SJCRH30 (cell line): ENCODE data around the gene UGT2A3. TPM values are rescaled to one million over a fixed set of nuclear protein-coding genes. Genes with fewer than 3 reads are reported as not detected.
A peak's percentile ranks its signal among the peaks of the same experiment; 100 is the strongest.
"Not testable (repeated sequence)": the region's sequence is repeated elsewhere in the genome, so short reads cannot be mapped to it uniquely, and the experiment has no call there.

Experiments used
- DNase-seq, 2 experiments: peaks; one replicate each; pipeline ENCODE4 v3.0.0-alpha.2; 2015 to 2020
- H3K27ac ChIP-seq: fragments of 250-450 bp; sonication (Bioruptor Pico); 2 replicates; pipeline ENCODE4 v1.5.1; 2020; ENCODE audit warnings: mild to moderate bottlenecking, moderate library complexity
- H3K27me3 ChIP-seq: fragments of 250-450 bp; sonication (Bioruptor Pico); 2 replicates; pipeline ENCODE4 v1.5.1; 2020; ENCODE audit warnings: mild to moderate bottlenecking, moderate library complexity
- H3K36me3 ChIP-seq: fragments of 250-450 bp; sonication (Bioruptor Pico); 2 replicates; pipeline ENCODE4 v1.5.1; 2020; ENCODE audit warnings: mild to moderate bottlenecking, moderate library complexity
- H3K4me1 ChIP-seq: fragments of 250-450 bp; sonication (Bioruptor Pico); 2 replicates; pipeline ENCODE4 v1.5.1; 2020; ENCODE audit warnings: mild to moderate bottlenecking, moderate library complexity
- H3K4me3 ChIP-seq: fragments of 250-450 bp; sonication (Bioruptor Pico); 2 replicates; pipeline ENCODE4 v1.5.1; 2020; ENCODE audit warnings: mild to moderate bottlenecking, moderate library complexity
- H3K9me3 ChIP-seq: fragments of 250-450 bp; sonication (Bioruptor Pico); replicated peaks from 2 replicates; pipeline ENCODE4 v1.5.1; 2020; ENCODE audit warnings: mild to moderate bottlenecking, moderate library complexity
- total RNA-seq: library from RNA; depleted of rRNA; stranded (reverse); fragments of >200 nt; shearing (Covaris generic); gene quantifications from 2 replicates; pipeline ENCODE4 v1.2.3, GENCODE V29; 2014; rRNA removed

UGT2A3 gene
- not detected in 2 replicates for total RNA-seq

DNA sequence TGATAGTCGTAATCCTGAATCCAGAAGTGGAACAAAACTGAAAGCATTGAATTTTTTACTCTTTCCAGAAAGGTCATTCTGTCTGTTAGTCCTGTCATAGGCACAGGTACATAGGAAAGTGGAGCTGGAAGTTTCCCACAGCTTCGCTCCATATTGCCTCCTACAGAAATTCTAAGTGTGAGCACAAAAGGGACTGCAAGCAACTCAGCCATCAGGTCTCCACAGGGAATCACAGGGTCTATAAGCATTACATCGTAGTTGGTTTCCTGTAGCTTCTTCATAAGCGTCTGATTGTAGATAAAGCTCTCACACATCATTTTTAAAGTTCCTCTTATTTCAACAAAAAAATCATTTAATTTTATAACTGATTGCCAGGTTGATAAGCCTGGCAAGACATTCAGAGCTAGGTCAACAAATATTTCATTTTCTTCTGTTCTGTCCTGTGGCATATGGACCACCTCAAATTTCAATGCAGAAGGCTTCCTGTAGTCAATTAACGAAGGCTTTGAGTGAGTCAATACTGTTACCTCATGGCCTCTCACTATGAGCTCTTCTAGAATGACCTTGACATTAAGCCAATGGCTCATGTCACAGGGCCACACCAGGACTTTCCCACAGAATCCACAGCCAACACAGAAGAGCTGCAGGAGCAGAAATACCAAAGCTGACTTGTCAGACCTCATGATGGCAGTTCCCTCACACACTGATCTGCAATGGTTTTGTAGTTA, at the start of gene UGT2A3:
Gene UGT2A3, minus strand, starts transcription at position 727 of the 728 bp plus-strand sequence. Its CDS starts 44 bp downstream, at position 683.
- Histone ChIP-seq H3K36me3 (no peaks in the 10 kb centered on the region), H3K4me1 (no peaks in the 10 kb centered on the region), H3K27ac (no peak within 1 kb of the TSS), H3K27me3 (no peaks in the 10 kb centered on the region), H3K9me3 (no peaks in the 10 kb centered on the region), H3K4me3 (no peak within 1 kb of the TSS)
- no peak for DNase-seq

DNA sequence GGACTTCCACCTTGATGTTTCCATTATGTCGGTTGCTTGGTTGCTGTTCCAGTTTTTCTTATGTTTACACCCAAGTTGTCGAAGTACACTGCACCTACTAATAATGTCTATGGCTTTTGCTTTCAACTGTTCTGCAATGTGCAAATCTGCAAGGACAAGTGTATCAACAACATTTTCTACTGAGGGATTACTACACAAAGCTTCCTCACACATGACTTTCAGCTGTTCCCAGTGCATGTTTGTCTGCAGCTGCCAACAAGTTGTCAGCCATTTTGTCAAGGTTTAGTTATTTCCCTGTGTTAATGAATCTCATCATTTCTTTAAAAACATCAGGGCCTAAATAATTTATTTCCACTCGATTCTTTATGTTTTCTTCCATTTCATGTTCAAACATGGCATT, 45.4 kb upstream of the UGT2A3 start:
- peak; percentile 22 to 55 for DNase-seq
- Histone ChIP-seq H3K4me1 (no peaks in the 10 kb centered on the region), H3K9me3 (no peaks in the 10 kb centered on the region)

DNA sequence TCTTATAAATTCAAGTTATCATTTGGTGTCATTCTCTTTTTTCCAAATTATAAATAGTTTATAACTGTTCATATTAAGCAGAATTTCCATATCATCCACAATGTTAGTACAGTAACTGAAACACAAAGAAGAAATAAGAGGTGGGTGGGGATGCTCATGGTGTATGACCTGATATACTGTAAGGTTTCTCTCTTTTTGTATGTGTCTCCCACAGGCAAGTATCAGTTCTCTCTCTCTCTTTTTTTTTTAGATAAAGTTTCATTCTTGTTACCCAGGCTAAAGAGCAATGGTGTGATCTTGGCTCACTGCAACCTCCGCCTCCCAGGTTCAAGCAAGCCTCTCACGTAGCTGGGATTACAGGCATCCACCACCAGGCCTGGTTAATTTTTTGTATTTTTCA, 43.7 kb upstream of the UGT2A3 start:
- Histone ChIP-seq H3K36me3 (no peaks in the 10 kb centered on the region), H3K27me3 (no peaks in the 10 kb centered on the region), H3K4me1 (no peaks in the 10 kb centered on the region), H3K9me3 (no peaks in the 10 kb centered on the region), H3K4me3 (no peak overlapping the region), H3K27ac (no peak overlapping the region)
- no peak for DNase-seq

More for the DNA sequence above, 45.4 kb upstream of the UGT2A3 start:
- Histone ChIP-seq H3K27ac (no peak overlapping the region), H3K27me3 (no peaks in the 10 kb centered on the region), H3K4me3 (no peak overlapping the region), H3K36me3 (no peaks in the 10 kb centered on the region)

DNA sequence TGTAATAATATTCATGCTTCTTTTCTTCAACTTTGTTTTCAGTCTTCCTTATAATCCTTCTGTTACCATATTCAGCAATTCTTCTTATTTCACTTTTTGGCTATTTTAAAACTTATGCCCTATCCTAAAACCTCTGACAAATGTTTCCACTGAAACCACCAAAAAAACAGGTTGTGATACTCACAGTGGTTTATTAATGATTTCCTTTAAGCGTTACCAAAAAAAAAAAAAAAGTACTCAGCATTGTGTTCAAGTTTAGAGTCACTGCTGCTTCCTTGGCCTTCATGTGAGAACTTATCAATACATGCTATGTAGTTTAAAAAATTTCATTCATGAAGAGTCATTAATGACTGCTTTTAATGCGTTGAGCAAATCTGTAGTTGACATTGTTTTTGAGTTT, 35.4 kb upstream of the UGT2A3 start:
- Histone ChIP-seq H3K4me3 (no peak overlapping the region), H3K27me3 (no peaks in the 10 kb centered on the region), H3K36me3 (no peaks in the 10 kb centered on the region), H3K9me3 (no peaks in the 10 kb centered on the region), H3K4me1 (no peaks in the 10 kb centered on the region), H3K27ac (no peak overlapping the region)
- DNase-seq: no peak

GRCh38 chr4:68985442-68985841, 33.8 kb upstream of the UGT2A3 start:
- Histone ChIP-seq H3K4me3 (no peak overlapping the region), H3K27ac (no peak overlapping the region), H3K36me3 (no peaks in the 10 kb centered on the region), H3K4me1 (no peaks in the 10 kb centered on the region), H3K9me3 (no peaks in the 10 kb centered on the region), H3K27me3 (no peaks in the 10 kb centered on the region)
- no peak for DNase-seq

DNA sequence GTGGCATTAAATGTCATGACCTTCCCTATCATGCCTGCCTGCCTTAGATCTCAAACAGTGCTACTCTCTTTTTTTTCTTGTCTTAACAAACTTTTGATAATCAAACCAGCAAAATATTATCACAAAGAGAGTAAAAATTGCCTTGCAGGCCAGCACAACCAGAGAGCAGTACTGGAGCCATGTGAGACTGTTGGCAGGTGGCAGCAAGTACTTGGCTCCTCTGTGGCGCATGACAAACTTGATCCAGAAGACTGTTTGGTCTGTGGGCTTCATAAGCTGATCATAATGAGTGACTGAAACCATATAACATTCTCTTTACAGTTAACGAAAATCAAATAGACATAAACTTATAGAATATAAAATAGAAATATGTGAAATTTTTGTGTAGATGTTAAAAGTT, 33.3 kb upstream of the UGT2A3 start:
- DNase-seq: no peak
- no peaks in the 10 kb centered on the region for H3K4me1 ChIP-seq
- H3K9me3 ChIP-seq: no peaks in the 10 kb centered on the region
- H3K36me3 ChIP-seq: no peaks in the 10 kb centered on the region
- no peaks in the 10 kb centered on the region for H3K27me3 ChIP-seq
- no peak overlapping the region for H3K27ac ChIP-seq
- no peak overlapping the region for H3K4me3 ChIP-seq

DNA sequence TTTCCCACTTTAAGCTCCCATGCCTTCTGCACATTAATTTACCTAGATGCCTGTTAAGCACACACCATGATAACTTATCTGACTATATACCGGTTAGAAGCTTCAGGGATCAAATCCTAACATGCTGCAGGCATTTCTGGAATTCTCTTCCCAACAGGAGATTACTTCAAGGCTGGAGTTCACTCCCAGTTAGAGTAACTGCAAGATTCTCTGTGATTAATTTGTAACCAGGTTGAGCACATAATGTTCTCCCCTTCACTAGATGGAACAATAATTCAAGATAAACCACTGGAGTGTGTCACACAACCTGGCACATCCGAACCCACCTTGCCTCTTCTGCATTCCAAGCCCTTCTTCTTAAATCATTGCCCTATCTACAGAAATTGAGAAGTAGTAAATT, 11.8 kb upstream of the UGT2A3 start:
- H3K9me3 ChIP-seq: no peaks in the 10 kb centered on the region
- no peaks in the 10 kb centered on the region for H3K4me1 ChIP-seq
- H3K4me3 ChIP-seq: no peak overlapping the region
- no peak for DNase-seq
- H3K27ac ChIP-seq: no peak overlapping the region
- no peaks in the 10 kb centered on the region for H3K27me3 ChIP-seq
- H3K36me3 ChIP-seq: no peaks in the 10 kb centered on the region

GRCh38 chr4:68962868-68963267, 11.3 kb upstream of the UGT2A3 start:
- DNase-seq: no peak
- Histone ChIP-seq H3K27me3 (no peaks in the 10 kb centered on the region), H3K4me1 (no peaks in the 10 kb centered on the region), H3K4me3 (no peak overlapping the region), H3K36me3 (no peaks in the 10 kb centered on the region), H3K9me3 (no peaks in the 10 kb centered on the region), H3K27ac (no peak overlapping the region)

GRCh38 chr4:68960294-68961163, 8.9 kb upstream of the UGT2A3 start:
- no peaks in the 10 kb centered on the region for H3K4me1 ChIP-seq
- no peak overlapping the region for H3K27ac ChIP-seq
- DNase-seq: no peak
- no peaks in the 10 kb centered on the region for H3K27me3 ChIP-seq
- no peak overlapping the region for H3K4me3 ChIP-seq
- no peaks in the 10 kb centered on the region for H3K9me3 ChIP-seq
- H3K36me3 ChIP-seq: no peaks in the 10 kb centered on the region

DNA sequence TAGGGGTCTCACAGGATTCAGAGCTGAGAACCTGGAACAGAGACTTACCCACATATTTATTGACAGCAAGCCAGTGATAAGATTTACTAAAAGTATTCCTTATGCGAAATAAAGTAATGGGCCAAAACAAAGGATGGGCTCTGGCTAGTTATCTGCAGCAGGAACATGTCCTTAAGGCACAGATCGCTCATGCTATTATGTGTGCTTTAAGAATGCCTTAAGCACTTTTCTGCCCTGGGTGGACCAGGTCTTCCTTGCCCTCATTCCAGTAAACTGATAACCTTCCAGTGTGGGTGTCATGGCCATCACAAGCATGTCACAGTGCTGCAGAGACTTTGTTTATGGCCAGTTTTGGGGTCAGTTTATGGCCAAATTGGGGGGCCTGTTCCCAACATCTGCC, 7.5 kb upstream of the UGT2A3 start:
- not testable (repeated sequence) for H3K4me3 ChIP-seq, DNase-seq, H3K9me3 ChIP-seq, H3K36me3 ChIP-seq, H3K27ac ChIP-seq, H3K4me1 ChIP-seq, H3K27me3 ChIP-seq

GRCh38 chr4:68954126-68954525, 2.5 kb upstream of the UGT2A3 start:
- no peaks in the 10 kb centered on the region for H3K9me3 ChIP-seq
- no peak overlapping the region for H3K4me3 ChIP-seq
- H3K27me3 ChIP-seq: no peaks in the 10 kb centered on the region
- no peak overlapping the region for H3K27ac ChIP-seq
- H3K36me3 ChIP-seq: no peaks in the 10 kb centered on the region
- no peak for DNase-seq
- no peaks in the 10 kb centered on the region for H3K4me1 ChIP-seq

DNA sequence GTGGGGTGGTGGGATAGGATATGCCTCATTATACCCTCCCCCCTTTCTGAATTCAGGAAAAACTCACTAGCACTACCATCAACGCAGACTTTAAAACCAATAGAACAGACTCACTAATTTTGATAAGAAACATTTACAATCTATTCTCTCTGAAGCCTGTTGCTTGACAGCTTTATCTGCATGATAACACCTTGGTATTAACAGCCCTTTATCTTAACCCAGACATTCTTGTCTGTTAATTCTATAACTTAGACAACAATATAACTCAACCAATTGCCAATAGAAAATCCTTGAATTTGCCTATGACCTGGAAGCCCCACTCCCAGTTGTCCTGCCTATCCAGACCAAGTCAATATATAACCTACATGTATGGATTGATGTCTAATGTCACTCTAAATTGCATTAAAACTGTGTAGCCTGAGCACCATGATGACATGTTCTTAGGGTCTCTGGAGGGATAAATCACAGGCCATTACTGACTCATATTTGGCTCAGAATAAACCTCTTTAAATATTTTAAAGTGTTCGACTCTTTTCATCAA, 1.5 kb upstream of the UGT2A3 start:
- H3K27me3 ChIP-seq: no peaks in the 10 kb centered on the region
- H3K36me3 ChIP-seq: no peaks in the 10 kb centered on the region
- H3K27ac ChIP-seq: no peak overlapping the region
- no peaks in the 10 kb centered on the region for H3K4me1 ChIP-seq
- no peak for DNase-seq
- no peak overlapping the region for H3K4me3 ChIP-seq
- H3K9me3 ChIP-seq: no peaks in the 10 kb centered on the region

GRCh38 chr4:68951806-68952585, 392 bp upstream of the UGT2A3 start:
- Histone ChIP-seq H3K27me3 (no peaks in the 10 kb centered on the region), H3K9me3 (no peaks in the 10 kb centered on the region), H3K27ac (no peak overlapping the region), H3K4me1 (no peaks in the 10 kb centered on the region), H3K4me3 (no peak overlapping the region), H3K36me3 (no peaks in the 10 kb centered on the region)
- DNase-seq: no peak

DNA sequence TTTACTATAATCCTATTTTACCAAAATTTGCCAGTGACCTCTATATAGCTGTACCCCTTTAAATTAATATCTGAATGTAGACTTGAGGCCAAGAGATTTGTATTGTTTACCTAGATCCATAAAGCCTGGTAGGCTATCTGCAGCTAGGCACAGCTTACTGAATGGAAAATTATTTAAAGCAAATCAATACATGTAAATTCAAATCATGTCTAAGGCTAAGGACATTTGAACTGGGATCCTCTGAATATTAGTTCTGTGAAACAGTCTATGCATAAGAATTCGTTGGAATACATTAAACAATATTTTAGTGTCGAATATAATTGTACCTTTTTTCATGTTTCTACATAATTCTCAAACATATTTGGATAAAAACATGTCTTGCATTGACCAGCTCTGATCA, 1.6 kb downstream of the UGT2A3 start:
- no peaks in the 10 kb centered on the region for H3K36me3 ChIP-seq
- H3K27ac ChIP-seq: no peak overlapping the region
- no peak for DNase-seq
- H3K27me3 ChIP-seq: no peaks in the 10 kb centered on the region
- H3K9me3 ChIP-seq: no peaks in the 10 kb centered on the region
- no peaks in the 10 kb centered on the region for H3K4me1 ChIP-seq
- no peak overlapping the region for H3K4me3 ChIP-seq

GRCh38 chr4:68948985-68949384, 2.6 kb downstream of the UGT2A3 start:
- no peaks in the 10 kb centered on the region for H3K4me1 ChIP-seq
- no peaks in the 10 kb centered on the region for H3K9me3 ChIP-seq
- no peaks in the 10 kb centered on the region for H3K36me3 ChIP-seq
- H3K4me3 ChIP-seq: no peak overlapping the region
- DNase-seq: no peak
- no peak overlapping the region for H3K27ac ChIP-seq
- no peaks in the 10 kb centered on the region for H3K27me3 ChIP-seq
